Ishikawa (cell line): ENCODE measurements around the gene PKD1.

Experiments
- CEBPB ChIP-seq: IDR thresholded peaks from 2 replicates; pipeline ENCODE4 v1.6.1; 2012
- CREB1 ChIP-seq: IDR thresholded peaks from 2 replicates; pipeline ENCODE4 v1.6.1; 2012; ENCODE audit warnings: low read depth
- EGR1 ChIP-seq: IDR thresholded peaks from 2 replicates; pipeline ENCODE4 v1.6.1; 2012
- EP300 ChIP-seq: IDR thresholded peaks from 2 replicates; pipeline ENCODE4 v1.6.1; 2012; ENCODE audit warnings: borderline replicate concordance
- FOXM1 ChIP-seq: IDR thresholded peaks from 2 replicates; pipeline ENCODE4 v1.6.1; 2012; ENCODE audit warnings: low read depth, borderline replicate concordance
- NFIC ChIP-seq: IDR thresholded peaks from 2 replicates; pipeline ENCODE4 v1.6.1; 2012
- RAD21 ChIP-seq: IDR thresholded peaks from 2 replicates; pipeline ENCODE4 v1.6.1; 2012; ENCODE audit warnings: low read depth
- TAF1 ChIP-seq: IDR thresholded peaks from 2 replicates; pipeline ENCODE4 v1.6.1; 2012; ENCODE audit warnings: low read depth, mild to moderate bottlenecking
- YY1 ChIP-seq: IDR thresholded peaks from 2 replicates; pipeline ENCODE4 v1.6.1; 2012; ENCODE audit warnings: low read depth
- ZBTB7A ChIP-seq: IDR thresholded peaks from 2 replicates; pipeline ENCODE4 v1.6.1; 2012; ENCODE audit warnings: low read depth
- TF ChIP-seq, protein P1 (sequence below): IDR thresholded peaks from 2 replicates; pipeline ENCODE4 v1.6.1; 2012

DNA sequence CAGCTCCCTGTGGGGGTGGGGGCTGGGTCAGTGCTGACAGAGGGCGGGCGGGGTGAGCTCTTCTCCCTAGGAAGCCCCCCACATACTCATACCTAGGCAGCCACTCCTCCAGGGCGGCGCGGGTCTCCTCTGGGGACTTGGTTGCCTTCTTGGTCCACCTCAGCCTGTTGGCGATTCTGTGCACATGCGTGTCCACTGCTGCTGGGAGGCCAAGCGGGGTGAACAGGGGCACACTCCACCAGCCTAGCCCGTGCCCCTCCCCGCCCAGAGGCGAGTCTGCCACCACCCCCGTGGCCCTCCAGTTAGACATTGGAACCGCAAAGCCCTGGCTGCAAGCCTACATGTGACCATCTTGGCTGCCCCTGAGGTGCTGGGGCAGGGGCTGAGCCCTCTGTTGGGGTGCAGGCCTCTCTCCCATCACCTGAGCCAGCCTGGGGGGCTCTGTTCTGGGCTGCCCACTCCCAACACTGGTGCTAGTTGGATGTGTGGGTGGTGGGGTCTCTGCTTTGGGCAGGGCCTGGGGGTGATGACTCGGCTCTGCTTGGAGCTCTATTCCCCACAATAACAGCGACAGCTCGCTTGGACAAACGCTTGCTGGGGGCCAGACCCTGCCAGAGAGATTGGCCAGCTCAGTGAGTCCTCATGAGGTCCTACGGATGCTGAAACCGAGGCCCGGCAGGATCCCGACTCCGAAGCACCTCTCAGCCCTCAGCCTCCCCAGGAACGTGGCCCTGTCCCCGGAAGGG lies 95.5 kb downstream of the PKD1 start:
- no peak for TF ChIP-seq EP300
- TF ChIP-seq CREB1 = no peak
- TF ChIP-seq RAD21 = no peak
- TF ChIP-seq CEBPB = no peak
- TF ChIP-seq EGR1 = no peak
- no peak for TF ChIP-seq TAF1
- TF ChIP-seq ZBTB7A = no peak
- TF ChIP-seq FOXM1 = no peak
- TF ChIP-seq, protein P1, sequence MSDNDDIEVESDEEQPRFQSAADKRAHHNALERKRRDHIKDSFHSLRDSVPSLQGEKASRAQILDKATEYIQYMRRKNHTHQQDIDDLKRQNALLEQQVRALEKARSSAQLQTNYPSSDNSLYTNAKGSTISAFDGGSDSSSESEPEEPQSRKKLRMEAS = no peak
- no peak for TF ChIP-seq YY1
- no peak for TF ChIP-seq NFIC
